ENCODE results near the gene IMPA2. TPM values are rescaled to one million over a fixed set of nuclear protein-coding genes. Genes with fewer than 3 reads are reported as not detected.

The IMPA2 gene
- total and polyA plus RNA-seq, 8 donors: 61.0 to 263 (median 78.6) TPM

DNA sequence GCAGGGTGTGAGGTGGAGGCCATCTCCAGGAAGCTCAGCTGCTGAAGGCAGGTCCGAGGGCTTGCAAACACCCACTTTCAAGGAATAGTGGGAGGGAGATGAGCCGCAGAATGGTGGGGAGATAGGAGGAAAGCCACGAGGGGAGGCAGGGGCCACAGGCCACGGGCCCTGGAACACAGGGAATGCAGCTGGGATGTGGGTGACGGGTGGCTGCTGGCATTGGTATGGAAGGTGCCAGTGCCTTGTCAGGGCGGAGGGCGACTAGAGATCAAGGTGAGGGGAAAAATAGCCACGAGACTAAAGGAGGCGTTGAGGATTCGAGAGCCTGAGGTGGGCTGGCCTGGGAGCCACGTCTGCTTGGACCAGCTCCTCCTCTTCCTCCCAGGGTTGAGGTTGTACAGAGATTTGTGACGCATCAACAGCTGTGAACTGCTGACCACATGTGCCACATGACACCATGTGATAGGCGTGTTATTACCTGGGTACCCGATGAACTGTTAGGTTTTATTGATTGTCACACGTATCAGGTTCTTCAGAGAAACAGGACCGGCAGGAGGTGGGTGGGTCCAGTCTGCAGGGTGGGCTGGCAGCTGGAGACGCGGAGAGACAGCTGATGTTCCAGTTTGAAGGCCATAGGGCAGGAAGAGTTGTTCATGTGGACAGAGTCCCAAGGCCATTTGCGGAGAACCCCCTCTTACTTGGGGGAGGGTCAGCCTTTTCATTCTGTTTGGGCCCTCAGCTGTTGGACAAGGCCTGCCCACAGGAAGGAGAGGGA is 9.9 kb downstream of the IMPA2 start:
- H3K27me3 ChIP-seq: no peaks in the 10 kb centered on the region
- no peak for DNase-seq
- peak overlapping the region in 1 of 5 donors; percentile 66 for H3K27ac ChIP-seq

DNA sequence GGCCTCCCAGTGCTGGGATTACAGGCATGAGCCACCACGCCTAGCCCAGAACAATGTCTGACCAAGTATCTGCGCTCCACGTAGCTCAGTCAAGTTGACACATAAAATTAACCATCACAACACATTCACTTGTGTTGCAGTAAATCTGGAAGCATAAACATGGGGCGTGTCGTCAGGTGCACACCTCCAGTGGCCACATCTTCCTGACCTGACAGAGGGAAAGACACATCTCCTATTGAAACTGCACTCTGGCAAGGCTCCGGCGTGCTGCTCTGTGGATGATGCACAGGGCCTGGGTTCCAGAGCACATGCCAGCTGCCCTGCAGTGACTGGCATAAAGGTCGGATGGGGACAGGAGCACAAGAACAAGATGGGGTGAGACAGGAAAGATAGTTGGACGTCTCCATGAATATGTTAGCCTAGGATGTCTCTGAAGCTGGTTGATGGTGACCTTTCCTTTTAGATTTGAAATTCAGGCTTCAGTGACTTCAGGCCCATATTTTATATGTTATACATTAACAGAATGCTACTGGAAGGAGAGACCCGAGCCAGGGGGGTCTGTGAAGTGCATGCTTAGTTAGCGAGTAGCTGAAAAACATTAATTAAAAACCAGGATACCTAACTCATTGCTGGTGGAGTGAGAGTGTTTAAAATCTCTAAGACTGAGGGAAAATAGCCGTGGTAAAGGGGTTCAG is 10.9 kb downstream of the IMPA2 start:
- Histone ChIP-seq H3K27me3 (no peaks in the 10 kb centered on the region), H3K4me1 (peaks cover 37 to 74% (median 69%) of the 10 kb centered on the region in 4 donors), H3K36me3 (no peaks in the 10 kb centered on the region), H3K9me3 (no peaks in the 10 kb centered on the region), H3K4me3 (no peak overlapping the region), H3K27ac (peak overlapping the region in 2 of 5 donors; percentile 27 to 88)
- 70 to 82% (median 77%) methylated on average over 12 of the region's 12 CpGs for WGBS, 5 donors
- TF ChIP-seq, protein P1, sequence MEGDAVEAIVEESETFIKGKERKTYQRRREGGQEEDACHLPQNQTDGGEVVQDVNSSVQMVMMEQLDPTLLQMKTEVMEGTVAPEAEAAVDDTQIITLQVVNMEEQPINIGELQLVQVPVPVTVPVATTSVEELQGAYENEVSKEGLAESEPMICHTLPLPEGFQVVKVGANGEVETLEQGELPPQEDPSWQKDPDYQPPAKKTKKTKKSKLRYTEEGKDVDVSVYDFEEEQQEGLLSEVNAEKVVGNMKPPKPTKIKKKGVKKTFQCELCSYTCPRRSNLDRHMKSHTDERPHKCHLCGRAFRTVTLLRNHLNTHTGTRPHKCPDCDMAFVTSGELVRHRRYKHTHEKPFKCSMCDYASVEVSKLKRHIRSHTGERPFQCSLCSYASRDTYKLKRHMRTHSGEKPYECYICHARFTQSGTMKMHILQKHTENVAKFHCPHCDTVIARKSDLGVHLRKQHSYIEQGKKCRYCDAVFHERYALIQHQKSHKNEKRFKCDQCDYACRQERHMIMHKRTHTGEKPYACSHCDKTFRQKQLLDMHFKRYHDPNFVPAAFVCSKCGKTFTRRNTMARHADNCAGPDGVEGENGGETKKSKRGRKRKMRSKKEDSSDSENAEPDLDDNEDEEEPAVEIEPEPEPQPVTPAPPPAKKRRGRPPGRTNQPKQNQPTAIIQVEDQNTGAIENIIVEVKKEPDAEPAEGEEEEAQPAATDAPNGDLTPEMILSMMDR (IDR thresholded peaks at IDR 0.05): no peak
- TF ChIP-seq POLR2AphosphoS5 (IDR thresholded peaks at IDR 0.05): no peak
- no peak for TF ChIP-seq EP300 (IDR thresholded peaks at IDR 0.05)
- no peak for TF ChIP-seq POLR2A (IDR thresholded peaks at IDR 0.05)
- DNase-seq: no peak
- intact Hi-C loops (cut with DNase I; ENCODE audit: low total_unique reads): loop anchor here (5.0 kb wide), 1 partner anchor 55 kb away; no protein-coding TSS in a partner anchor

More for the DNA sequence above, 9.9 kb downstream of the IMPA2 start:
- TF ChIP-seq EP300 (IDR thresholded peaks at IDR 0.05): no peak
- TF ChIP-seq POLR2AphosphoS5 (IDR thresholded peaks at IDR 0.05): no peak
- TF ChIP-seq, protein P1 (IDR thresholded peaks at IDR 0.05): no peak
- TF ChIP-seq POLR2A (IDR thresholded peaks at IDR 0.05): no peak
- no peaks in the 10 kb centered on the region for H3K9me3 ChIP-seq
- 82 to 92% (median 89%) methylated on average over 18 to 19 of the region's 19 CpGs for WGBS, 5 donors
- H3K36me3 ChIP-seq: no peaks in the 10 kb centered on the region
- intact Hi-C loops (cut with DNase I; ENCODE audit: low total_unique reads): loop anchor here (5.0 kb wide), 1 partner anchor 54 kb away; no protein-coding TSS in a partner anchor
- H3K4me3 ChIP-seq: no peak overlapping the region
- peaks cover 34 to 72% (median 69%) of the 10 kb centered on the region in 4 donors for H3K4me1 ChIP-seq

DNA sequence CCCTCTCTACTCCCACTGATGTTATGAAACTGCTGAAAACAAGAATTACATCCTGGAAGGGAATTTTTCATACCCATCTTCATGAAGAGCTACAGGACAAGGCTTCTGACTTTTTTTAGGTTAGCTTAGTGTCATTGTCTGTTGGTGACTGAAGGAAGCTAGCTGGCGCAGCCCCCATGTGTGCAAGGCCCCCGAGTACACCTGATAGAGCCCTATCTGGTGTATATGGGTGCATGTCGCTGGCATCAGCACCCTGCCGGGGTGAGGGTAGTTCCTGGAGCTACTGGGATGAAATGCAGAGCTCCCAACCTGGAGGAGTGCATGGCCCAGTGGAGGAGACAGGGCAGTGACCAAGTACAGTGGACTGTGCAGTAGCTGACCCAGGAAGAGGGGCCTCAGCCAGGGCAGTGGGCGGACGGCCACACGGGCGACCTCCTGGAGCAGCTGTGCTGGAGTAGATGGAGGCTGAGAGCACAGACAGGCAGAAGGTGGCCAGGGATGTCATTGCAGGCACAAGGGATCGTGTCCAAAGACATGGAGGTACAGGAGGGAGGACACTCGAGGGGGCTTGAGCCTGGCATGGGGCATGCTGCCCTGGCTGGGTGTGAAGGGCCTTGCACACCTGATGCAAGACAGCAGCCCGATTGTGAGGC is 12.1 kb downstream of the IMPA2 start:
- H3K4me1 ChIP-seq: peaks cover 44 to 77% (median 70%) of the 10 kb centered on the region in 4 donors
- intact Hi-C loops (cut with DNase I; ENCODE audit: low total_unique reads): loop anchor here (5.0 kb wide), 1 partner anchor 56 kb away; no protein-coding TSS in a partner anchor
- no peak overlapping the region for H3K4me3 ChIP-seq
- H3K27me3 ChIP-seq: no peaks in the 10 kb centered on the region
- no peaks in the 10 kb centered on the region for H3K36me3 ChIP-seq
- TF ChIP-seq, protein P1 (IDR thresholded peaks at IDR 0.05): no peak
- TF ChIP-seq POLR2AphosphoS5 (IDR thresholded peaks at IDR 0.05): no peak
- TF ChIP-seq EP300 (IDR thresholded peaks at IDR 0.05): no peak
- TF ChIP-seq POLR2A (IDR thresholded peaks at IDR 0.05): no peak
- WGBS, 5 donors: 73 to 84% (median 79%) methylated on average over 11 of the region's 11 CpGs
- H3K9me3 ChIP-seq: no peaks in the 10 kb centered on the region
- H3K27ac ChIP-seq: peak overlapping the region; percentile 22 to 88 (median 81)
- DNase-seq: peak in 1 of 2 donors; percentile 25

DNA sequence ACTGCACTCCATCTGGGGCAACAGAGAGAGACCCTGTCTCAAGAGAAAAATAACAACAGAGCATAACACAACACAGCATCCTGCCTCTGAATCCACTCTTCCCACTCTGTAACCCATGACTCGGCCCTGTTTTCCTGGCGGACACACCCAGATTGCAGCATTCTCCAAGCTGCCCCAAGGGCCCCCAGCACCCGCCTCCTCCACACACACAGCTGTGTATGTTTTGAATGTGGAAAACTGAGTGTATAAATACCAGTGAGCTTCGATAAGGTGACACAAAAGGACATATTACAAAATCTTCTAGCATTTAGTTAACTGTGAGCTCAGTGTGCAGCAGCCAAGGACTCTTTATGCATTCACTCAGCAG is 13.0 kb downstream of the IMPA2 start:
- no peaks in the 10 kb centered on the region for H3K27me3 ChIP-seq
- no peak overlapping the region for H3K4me3 ChIP-seq
- H3K9me3 ChIP-seq: no peaks in the 10 kb centered on the region
- peaks cover 0 to 4% (median 4%) of the 10 kb centered on the region in 4 donors for H3K36me3 ChIP-seq
- 23 to 53% (median 28%) methylated on average over 4 of the region's 4 CpGs for WGBS, 5 donors
- H3K27ac ChIP-seq: peak overlapping the region; percentile 74 to 88 (median 83)
- peak; percentile 82 to 90 for DNase-seq
- intact Hi-C loops (cut with DNase I; ENCODE audit: low total_unique reads): loop anchor here (5.0 kb wide), 1 partner anchor 57 kb away; no protein-coding TSS in a partner anchor
- peak in 2 of 3 donors; percentile 21 to 36 for TF ChIP-seq POLR2AphosphoS5 (IDR thresholded peaks at IDR 0.05)
- TF ChIP-seq POLR2A (IDR thresholded peaks at IDR 0.05): no peak
- H3K4me1 ChIP-seq: peaks cover 42 to 77% (median 71%) of the 10 kb centered on the region in 4 donors
